ENCODE results near the gene DUT. TPM values are rescaled to one million over a fixed set of nuclear protein-coding genes. Genes with fewer than 3 reads are reported as not detected.

Gene DUT
- total and polyA plus RNA-seq, 2 of the 8 experiments (the other 6 are each of a cell fraction or from before 2014, with no cell fraction given) = 71.5 to 246 TPM

- TF ChIP-seq RFX5 (IDR thresholded peaks at IDR 0.05; ENCODE audit: borderline replicate concordance, low read depth, low read length) = no peak
- no peak for TF ChIP-seq KDM4A (IDR thresholded peaks at IDR 0.05; ENCODE audit: low read depth, low read length, severe bottlenecking)
- no peak for TF ChIP-seq MAX (IDR thresholded peaks at IDR 0.05)
- TF ChIP-seq SP1 (IDR thresholded peaks at IDR 0.05; ENCODE audit: low read depth, low read length) = no peak
Observed at GRCh38 chr15:48283396-48284145, 47.7 kb upstream of the DUT start (continued).

Data from H1 (cell line).